ENCODE results near the gene TSPYL1. TPM values are rescaled to one million over a fixed set of nuclear protein-coding genes. Genes with fewer than 3 reads are reported as not detected.

TSPYL1 gene
- total and polyA plus RNA-seq, 10 of the 15 experiments (the other 5 are each of a cell fraction or from before 2014, with no cell fraction given) = 22.9 to 44.1 (median 27.0) TPM

DNA sequence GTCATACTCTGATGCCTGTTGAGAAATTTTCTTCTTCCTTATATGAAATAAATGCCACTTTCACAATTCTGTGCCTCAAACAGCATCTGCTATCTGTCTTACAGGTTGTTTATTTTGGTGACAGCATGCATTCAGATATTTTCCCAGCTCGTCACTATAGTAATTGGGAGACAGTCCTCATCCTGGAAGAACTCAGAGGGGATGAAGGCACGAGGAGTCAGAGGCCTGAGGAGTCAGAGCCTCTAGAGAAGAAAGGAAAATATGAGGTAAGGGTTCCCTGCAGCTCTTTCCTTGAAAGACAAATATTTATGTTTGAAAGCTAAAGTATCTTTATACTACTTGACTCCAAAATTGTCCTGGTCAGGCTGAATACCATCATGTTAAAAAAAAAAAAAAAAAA lies 41.6 kb downstream of the TSPYL1 start:
- ChIA-PET RAD21 (ENCODE audit: unreplicated experiment) (no interaction called here), SMC1A (ENCODE audit: uncharacterized antibody, unreplicated experiment) (interaction anchor here (1.2 kb wide), 1 partner anchor 332 kb away, joined by 3 read pairs; no protein-coding TSS in a partner anchor), POLR2A (no interaction called here), CTCF (interaction anchor here (1.4 kb wide), 1 partner anchor 20 kb away, joined by 5 read pairs; no protein-coding TSS in a partner anchor)
- FAIRE-seq = no peak
- in situ Hi-C loops (cut with MboI) = no loop called here
- Histone ChIP-seq H3K79me2 (ENCODE audit: control insufficient read depth, insufficient read depth, low read length) (no peaks in the 10 kb centered on the region), H3K4me1 (ENCODE audit: control insufficient read depth, insufficient read depth, low read length) (no peaks in the 10 kb centered on the region), H3K4me2 (ENCODE audit: control insufficient read depth, insufficient read depth) (no peak overlapping the region), H2AFZ (ENCODE audit: control insufficient read depth, low read depth, low read length) (no peak overlapping the region), H3K36me3 (ENCODE audit: control insufficient read depth in 2 of 2, insufficient read depth in 2 of 2, low read length in 1 of 2) (peaks cover 2 to 11% of the 10 kb centered on the region in 2 experiments; a peak in 2 of 4 replicates), H4K20me1 (ENCODE audit: control insufficient read depth, insufficient read depth) (no peaks in the 10 kb centered on the region), H3K27ac (ENCODE audit: control insufficient read depth, insufficient read depth) (no peak overlapping the region), H3K9me3 (replicated peaks; ENCODE audit: control insufficient read depth, insufficient read depth, low read length) (no peaks in the 10 kb centered on the region), H3K9ac (ENCODE audit: control insufficient read depth, insufficient read depth, low read length) (no peak overlapping the region), H3K4me3 (no peak overlapping the region), H3K27me3 (replicated peaks in 1 of 2; ENCODE audit: control insufficient read depth in 2 of 2, insufficient read depth in 2 of 2, low read length in 1 of 2) (no peaks in the 10 kb centered on the region)
- 88% methylated on average over 2 of the region's 2 CpGs for WGBS (ENCODE audit: insufficient coverage, insufficient replicate concordance, low lambda C conversion rate, missing lambda C conversion rate)
- TF ChIP-seq EGR1 (IDR thresholded peaks at IDR 0.05; ENCODE audit: borderline replicate concordance in 1 of 2, low read depth in 2 of 2, low read length in 2 of 2) (no peak), BACH1 (IDR thresholded peaks at IDR 0.05; ENCODE audit: borderline replicate concordance) (no peak), E4F1 (IDR thresholded peaks at IDR 0.05; ENCODE audit: borderline replicate concordance, partially characterized antibody) (no peak), WRNIP1 (IDR thresholded peaks at IDR 0.05; ENCODE audit: borderline replicate concordance, low read depth, low read length) (no peak), MEF2B (IDR thresholded peaks at IDR 0.05; ENCODE audit: partially characterized antibody, poor library complexity, severe bottlenecking) (no peak), ZNF622 (IDR thresholded peaks at IDR 0.05) (no peak), NR2F1 (conservative IDR thresholded peaks at IDR 0.05) (no peak), SIX5 (IDR thresholded peaks at IDR 0.05; ENCODE audit: low read depth, low read length, severe bottlenecking) (no peak), BRCA1 (IDR thresholded peaks at IDR 0.05; ENCODE audit: low read depth, low read length) (no peak)
- TF ChIP-seq, protein P1, sequence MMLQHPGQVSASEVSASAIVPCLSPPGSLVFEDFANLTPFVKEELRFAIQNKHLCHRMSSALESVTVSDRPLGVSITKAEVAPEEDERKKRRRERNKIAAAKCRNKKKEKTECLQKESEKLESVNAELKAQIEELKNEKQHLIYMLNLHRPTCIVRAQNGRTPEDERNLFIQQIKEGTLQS (IDR thresholded peaks at IDR 0.05; ENCODE audit: borderline replicate concordance, extremely low read depth, low read depth, low read length) = no peak
- no TSS peak for BruUV-seq (replicated peaks)
- DNase-seq (ENCODE audit: low read depth, low spot score) = no peak
- intact Hi-C loops (cut with micrococcal nuclease; ENCODE audit: unreplicated experiment) = no loop called here
- ATAC-seq = no peak
